Peyer's patch (tissue), 4 donors: ENCODE measurements around the gene PTTG2.

ENCODE experiments used
- CTCF ChIP-seq, 6 experiments: fragments of 450-650 bp in 4 of 6; fragments of 200-600 bp in 2 of 6; sonication (generic) in 1 of 6; IDR thresholded peaks; one replicate each; pipeline ENCODE4 v1.5.1; 2017 to 2019; ENCODE audit warnings: antibody characterized with exemption in 6 of 6, mild to moderate bottlenecking in 3 of 6, moderate library complexity in 1 of 6
- POLR2A ChIP-seq, 2 donors: fragments of 450-650 bp; IDR thresholded peaks; one replicate each; pipeline ENCODE4 v1.5.1; 2017; ENCODE audit warnings: antibody characterized with exemption in 2 of 2, mild to moderate bottlenecking in 2 of 2, moderate library complexity in 2 of 2

- no peak for TF ChIP-seq POLR2A (IDR thresholded peaks at IDR 0.05)
- no peak for TF ChIP-seq CTCF (IDR thresholded peaks at IDR 0.05)
Observed at GRCh38 chr4:37924946-37925345, 35.3 kb upstream of the PTTG2 start.
